Activated CD8-positive, alpha-beta memory T cell treated with anti-CD3 and anti-CD28 coated beads for 36 hours (primary cell): ENCODE data around the gene CEACAM18. TPM values are rescaled to one million over a fixed set of nuclear protein-coding genes. Genes with fewer than 3 reads are reported as not detected.

Experiments used
- CTCF ChIA-PET: fragments of 350-600 bp; sonication (Branson Sonifier 250); formaldehyde crosslinking; loops from one replicate; lab custom pipeline; 2021; ENCODE audit warnings: antibody characterized with exemption; lab: Charles Lee
- POLR2A ChIA-PET: fragments of 350-600 bp; sonication (Branson Sonifier 250); formaldehyde crosslinking; loops from one replicate; lab custom pipeline; 2021; ENCODE audit warnings: antibody characterized with exemption; lab: Charles Lee
- total RNA-seq, 2 experiments: library from RNA; stranded (reverse); gene quantifications; one replicate each; pipeline ENCODE4 v1.2.3, GENCODE V29; 2021

Gene CEACAM18
- total RNA-seq, 2 experiments from 2014 or later: not detected

DNA sequence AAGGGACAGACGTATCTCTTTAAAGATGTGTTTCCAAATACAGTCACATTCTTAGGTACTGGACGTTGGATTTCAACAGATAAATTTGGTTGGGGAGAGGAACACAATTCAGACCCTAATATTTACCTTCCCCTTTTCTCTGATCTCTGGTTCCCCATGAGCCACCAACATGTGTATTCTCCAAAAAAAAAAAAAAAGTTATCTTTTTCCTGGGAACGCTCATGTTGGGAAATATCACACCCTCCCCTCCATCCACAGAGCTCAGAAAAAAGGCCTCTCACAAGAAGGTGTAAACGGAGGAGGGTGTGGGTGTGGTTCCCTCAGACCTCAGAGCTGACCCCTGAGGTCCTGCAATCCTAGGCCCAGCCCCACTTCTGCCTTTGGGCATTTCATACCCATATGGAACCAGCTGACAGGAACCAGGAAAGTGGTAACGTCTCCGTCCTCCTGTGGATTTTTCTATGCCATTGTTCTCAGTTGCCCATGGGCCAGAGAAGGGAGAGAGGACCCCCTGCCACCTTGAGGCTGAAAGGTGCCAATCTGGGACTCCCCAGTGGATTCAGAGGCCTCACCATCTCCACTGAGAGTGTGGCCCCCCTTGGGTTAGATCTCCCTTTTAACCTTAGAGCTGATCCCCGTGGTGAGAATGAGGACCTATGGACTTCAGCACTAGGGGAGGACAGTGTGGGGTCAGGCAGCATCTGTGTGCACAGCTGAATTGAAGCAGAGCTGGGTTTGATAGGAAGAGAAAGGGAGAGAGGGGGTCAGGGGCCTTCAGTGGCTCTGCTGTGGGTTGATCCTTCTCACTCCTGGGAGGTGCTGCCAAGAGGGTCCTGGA, 31.7 kb downstream of the CEACAM18 start:
- CTCF ChIA-PET: interaction anchor here (0.7 to 1.1 kb wide), 2 partner anchors 37 to 195 kb away, joined by 3 to 4 read pairs; no protein-coding TSS in a partner anchor
- POLR2A ChIA-PET: interaction anchor here (0.5 kb wide), 2 partner anchors 77 to 140 kb away, joined by 3 read pairs; no protein-coding TSS in a partner anchor

DNA sequence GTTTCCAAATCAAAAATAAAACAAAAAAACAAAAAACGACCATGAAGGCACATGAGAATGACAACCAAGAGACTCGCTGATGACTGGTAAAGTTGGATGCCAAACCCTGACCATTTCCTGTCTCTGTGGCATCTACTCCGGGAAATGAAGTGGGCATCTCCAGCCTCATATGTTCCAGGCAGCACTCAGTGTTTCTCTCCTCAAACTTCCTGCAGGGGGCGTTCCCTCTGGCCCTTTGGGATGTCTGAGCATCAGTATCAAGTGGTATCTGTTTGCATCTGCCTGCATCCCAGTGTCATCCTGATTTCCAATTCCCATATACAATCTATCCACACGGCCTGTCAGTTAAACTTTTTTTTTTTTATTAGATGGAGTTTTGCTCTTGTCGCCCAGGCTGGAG, 33.0 kb downstream of the CEACAM18 start:
- ChIA-PET CTCF (no interaction called here), POLR2A (no interaction called here)

DNA sequence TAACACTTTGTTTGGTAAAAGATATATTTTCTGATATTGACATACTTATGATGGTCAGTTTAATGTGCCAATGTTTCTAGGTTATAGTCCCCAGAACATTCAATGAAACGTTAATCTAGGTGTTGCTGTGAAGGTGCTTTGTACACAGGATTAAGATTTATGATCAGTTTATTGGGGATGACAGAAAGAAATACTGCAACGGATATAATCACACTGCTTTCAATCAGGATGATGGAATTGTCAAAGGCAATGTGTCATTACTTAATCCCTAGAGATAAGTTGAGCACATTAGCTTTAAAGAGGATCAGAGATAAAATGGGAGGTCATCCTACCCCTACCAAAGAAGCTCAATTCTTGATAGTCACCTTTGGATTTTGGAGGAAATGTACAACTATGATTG, 35.6 kb downstream of the CEACAM18 start:
- ChIA-PET CTCF (interaction anchor here (0.7 to 5.5 kb wide), 11 partner anchors 8 to 135 kb away, joined by 3 to 32 read pairs (median 4); no protein-coding TSS in a partner anchor), POLR2A (no interaction called here)

DNA sequence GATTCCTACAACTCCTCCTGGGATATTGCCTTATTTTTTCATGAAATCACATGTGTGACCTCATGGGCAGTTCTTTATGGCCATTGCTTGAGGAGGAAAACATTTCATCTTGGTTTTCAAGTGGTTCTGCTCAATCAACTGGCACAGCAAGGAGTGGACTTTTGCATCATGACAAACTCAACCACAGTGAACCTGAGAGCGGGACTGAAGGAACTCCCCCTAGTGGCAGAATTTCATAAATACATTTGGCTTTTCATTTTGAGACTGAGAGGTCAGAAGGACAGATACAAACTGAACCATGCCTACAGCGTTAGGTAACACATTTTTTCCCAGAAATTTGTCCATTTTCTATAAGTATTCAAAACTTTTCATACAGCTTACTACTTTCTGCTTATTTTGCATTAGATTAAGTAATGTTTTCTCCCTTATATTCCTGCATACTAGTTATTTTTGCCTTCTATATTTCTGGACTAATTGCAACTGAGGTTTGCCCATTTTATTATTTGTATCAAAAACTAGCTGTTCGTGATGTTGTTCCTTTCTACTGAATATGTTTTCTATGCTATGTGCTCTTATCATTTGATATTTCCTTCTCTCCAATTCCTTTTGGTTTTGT, 36.6 kb downstream of the CEACAM18 start:
- CTCF ChIA-PET: interaction anchor here (0.6 to 5.5 kb wide), 17 partner anchors 10 to 301 kb away, joined by 3 to 32 read pairs (median 4); no protein-coding TSS in a partner anchor
- POLR2A ChIA-PET: no interaction called here

DNA sequence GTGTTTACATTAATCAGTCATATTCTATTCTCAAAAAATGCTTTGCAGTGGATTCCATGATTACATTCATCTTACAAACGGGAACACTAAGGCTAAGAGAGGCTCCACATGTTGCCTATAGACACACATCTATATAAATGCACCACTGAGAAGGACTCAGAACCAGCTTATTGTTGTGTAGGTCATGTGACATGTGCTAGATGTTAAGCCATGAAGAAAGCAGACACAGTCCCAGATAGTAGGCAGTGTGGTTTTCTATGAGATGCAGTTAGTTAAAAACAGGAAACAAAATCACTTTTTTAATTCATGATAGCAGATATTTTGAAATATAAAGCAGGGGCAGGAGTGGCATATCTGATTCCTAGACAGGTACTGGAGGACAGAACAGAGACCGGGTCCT, 42.4 kb downstream of the CEACAM18 start:
- ChIA-PET CTCF (no interaction called here), POLR2A (no interaction called here)

DNA sequence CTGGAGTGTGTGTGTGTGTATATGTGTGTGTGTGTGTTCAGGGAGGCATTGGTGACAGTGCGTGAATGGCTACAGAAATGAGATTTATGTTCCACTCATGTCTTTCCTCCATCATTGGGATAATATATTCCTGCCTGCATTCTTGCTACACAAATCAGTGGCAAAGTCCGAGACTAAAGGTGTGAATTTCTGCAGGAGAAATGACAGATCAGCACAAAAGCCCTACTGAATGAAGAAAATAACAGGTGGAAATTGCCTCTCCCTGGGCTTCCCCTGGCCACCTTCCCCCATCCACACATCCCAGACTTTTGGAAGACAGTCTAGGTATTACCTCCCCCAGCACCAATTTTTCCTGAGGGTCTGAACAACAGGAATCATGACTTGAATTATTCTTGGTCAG, 43.0 kb downstream of the CEACAM18 start:
- ChIA-PET POLR2A (no interaction called here), CTCF (interaction anchor here (1.0 kb wide), 1 partner anchor 83 kb away, joined by 3 read pairs; no protein-coding TSS in a partner anchor)

DNA sequence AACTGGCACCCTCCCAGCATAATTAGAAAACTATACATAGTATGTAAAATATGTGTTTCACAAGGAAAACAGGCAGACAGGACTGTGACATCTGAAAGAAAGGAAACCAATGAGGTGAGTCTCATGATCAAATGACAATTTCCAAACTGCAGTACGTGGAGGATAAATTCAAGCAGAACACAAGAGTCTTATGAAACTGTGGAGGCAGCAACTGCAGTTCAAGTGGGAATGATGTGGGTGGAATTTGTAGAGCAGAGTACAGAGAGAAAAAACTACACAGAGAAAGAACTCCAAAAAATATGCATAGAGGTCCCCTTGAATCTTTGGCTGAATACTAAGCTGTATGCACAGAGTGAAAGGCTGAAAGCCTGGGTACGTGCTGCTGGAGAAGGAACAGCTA, 43.4 kb downstream of the CEACAM18 start:
- ChIA-PET CTCF (interaction anchor here (1.0 kb wide), 1 partner anchor 83 kb away, joined by 3 read pairs; no protein-coding TSS in a partner anchor), POLR2A (no interaction called here)

DNA sequence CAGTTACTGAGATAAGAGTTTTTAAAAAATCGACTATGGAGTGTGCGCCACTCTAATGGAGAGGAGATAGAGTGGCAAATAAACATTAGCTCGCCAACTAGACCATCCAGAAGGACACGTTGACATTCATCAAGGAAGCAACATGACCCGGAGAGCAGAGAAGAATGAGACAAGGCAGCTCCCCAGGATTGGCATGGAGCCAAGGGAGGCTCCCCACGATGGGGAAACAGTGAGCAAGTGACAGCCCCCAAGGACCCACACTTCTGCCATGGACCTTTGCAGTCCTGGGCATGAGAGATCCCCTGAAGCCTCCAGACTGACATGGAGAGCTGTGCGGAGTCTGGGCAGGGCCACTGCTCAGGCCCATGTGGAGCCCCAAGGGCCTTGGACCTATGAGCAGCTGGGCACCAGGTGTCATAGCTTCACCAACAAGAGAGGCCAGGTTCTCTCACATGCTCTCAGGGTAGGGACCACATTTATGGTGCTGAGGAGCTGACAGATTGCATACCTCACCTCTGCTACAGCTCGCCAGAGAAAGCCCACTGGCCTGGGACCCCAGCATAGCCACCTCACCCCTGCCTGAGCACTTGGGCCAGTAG, 46.4 kb downstream of the CEACAM18 start:
- POLR2A ChIA-PET: no interaction called here
- CTCF ChIA-PET: interaction anchor here (0.7 kb wide), 1 partner anchor 9 kb away, joined by 3 read pairs; no protein-coding TSS in a partner anchor

DNA sequence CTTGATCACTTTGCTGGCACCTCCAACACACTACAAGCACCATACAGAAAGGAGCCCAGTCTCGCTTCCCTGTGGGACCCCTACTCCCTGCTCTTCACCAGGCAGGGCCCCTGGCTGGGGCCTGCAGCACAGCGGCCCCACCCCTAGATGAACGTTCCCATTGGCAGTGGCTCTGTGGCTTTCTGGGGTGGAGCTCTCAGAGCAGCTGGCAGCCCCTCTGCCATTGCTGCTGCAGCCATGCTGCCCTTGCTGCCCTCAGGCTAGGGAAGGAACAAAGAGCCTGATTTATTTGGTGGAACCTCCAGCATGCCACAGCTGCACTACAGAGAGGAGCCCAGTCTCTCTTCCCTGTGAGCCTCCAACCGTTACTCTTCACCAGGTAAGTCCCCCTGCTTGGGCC, 47.3 kb downstream of the CEACAM18 start:
- ChIA-PET CTCF (interaction anchor here (0.7 to 0.8 kb wide), 2 partner anchors 10 to 11 kb away, joined by 3 read pairs; no protein-coding TSS in a partner anchor), POLR2A (no interaction called here)

DNA sequence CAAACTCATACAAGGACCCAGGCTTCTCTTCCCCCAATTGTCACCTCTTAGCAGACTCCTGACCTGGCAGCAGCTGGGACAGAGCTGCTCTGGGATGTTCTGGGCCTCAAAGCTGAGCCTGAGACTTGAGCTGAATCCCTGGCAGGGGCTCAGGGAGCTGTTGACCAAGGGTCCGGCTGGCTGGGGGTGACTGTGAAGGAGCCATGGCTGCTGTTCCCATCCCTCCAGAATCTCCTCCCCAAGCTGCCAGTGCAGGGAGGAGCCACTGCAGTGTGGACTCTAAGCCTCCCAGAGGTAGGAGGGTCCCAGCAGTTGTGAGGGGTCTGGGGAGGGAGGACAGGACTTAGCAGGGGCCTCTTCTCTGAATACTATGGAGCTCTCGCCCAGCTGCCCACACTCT, 51.0 kb downstream of the CEACAM18 start:
- ChIA-PET POLR2A (no interaction called here), CTCF (interaction anchor here (0.6 kb wide), 1 partner anchor 182 kb away, joined by 3 read pairs; no protein-coding TSS in a partner anchor)

DNA sequence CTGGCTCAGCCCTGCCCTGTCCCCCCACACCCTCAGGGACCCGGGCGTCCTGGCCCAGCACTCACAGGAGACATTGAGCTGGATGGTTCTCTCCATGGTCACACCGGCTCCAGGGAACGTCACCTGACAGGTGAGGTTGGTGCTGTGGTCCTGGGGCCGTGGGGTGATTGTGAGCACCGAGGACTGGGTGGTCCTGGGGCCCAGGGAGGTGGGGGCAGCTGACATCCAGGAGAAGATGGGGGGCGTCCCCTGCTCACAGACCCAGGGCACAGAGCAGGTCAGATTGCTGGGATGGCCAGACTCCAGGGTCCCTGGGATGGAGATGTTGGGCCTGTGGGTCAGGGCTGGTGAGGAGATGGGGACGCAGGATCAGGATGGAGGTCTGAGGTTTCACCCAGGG, 52.3 kb downstream of the CEACAM18 start:
- ChIA-PET CTCF (no interaction called here), POLR2A (no interaction called here)

DNA sequence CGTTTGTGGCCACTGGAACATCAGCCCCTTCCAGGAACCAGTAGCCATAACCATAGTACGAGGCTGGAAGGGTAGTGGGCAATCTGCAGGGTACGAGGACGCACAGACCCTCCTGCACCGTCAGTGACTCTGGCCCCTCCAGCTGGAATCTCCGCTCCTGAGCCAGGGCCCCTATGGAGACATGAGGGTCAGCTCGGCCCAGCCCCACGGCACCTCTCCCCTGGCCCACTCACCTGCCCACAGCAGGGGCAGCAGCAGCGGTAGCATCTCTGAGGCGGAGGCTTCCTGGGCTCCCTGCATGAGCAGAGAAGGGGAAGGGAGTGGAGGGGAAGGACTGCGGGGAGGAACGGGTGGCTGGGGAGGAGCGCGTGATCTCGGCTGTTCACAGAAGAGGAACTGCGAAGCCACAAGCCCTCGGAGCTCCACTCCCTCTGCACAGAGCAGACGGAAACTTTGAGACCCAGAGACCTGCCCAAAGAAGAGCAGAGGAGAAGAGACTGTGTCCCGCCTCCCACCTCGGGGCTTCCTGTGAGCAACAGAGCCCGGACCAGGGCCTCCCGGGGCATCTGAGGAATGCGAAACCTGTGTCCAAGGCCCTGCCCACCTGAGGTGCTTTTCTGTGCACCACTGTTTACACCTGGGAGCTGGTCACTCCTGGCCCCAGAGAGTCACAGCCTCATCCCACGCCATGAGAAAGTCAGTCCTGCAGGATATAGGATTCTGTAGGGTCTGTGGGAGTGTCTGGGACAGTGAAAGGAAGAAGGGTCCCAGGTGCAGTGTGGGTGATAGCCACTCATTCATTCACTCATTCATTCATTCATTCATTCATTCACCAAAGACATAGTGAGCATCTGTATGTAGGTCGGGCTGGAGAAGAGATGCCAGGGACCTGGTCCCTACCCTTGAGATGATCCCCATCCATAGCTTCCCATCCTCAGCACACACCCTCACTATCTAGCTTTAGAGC, 53.3 kb downstream of the CEACAM18 start, which contains the start of gene SIGLEC6:
Gene SIGLEC6, minus strand, starts transcription at position 322 of the 967 bp plus-strand sequence. Its CDS starts 22 bp downstream, at position 300.
- POLR2A ChIA-PET: interaction anchor here (0.5 kb wide), 1 partner anchor 16 kb away, joined by 5 read pairs; no protein-coding TSS in a partner anchor
- CTCF ChIA-PET: no interaction called here

DNA sequence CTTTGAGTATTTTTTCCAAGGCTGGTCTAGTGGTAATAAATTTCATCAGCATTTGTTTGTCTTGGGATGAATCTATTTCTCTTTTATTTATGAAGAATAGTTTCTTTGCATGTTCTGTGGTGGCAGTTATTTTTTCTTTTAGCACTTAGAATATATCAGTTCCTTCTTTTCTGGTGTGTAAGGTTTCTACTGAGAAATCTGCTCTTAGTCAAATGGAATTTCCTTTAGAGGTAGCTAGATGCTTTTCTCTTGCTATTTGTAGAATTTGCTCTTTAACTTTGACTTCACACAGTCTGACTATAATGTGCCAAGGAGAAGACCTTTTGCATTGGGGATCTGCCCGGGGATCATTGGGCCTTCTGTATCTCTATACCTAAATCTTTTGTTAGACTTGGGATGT, 57.2 kb downstream of the CEACAM18 start:
- POLR2A ChIA-PET: no interaction called here
- CTCF ChIA-PET: no interaction called here

DNA sequence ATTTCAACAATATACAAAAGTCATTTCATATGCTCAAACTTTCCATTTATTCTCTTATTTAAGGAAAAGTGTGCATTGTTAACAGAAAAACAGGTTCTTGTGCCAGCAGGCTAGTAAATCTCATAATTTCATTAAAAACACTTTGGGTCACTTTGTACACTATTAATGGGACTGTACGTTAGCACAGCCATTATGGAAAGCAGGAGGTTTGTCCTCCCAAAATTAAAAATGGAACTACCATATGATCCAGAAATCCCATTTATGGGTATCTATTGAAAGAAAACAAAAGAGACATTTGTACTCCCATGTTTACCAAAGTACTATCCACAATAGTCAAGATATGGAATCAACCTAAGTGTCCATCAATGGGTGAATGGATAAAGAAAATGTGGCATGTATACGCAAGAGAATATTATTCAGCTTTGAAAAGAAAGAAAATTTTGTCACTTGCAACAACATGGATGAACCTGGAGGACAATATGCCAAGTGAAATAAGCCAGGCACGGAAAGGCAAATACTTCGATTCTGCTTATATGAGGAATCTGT, 61.6 kb downstream of the CEACAM18 start:
- ChIA-PET CTCF (interaction anchor here (1.5 kb wide), 1 partner anchor 66 kb away, joined by 4 read pairs; no protein-coding TSS in a partner anchor), POLR2A (no interaction called here)
